ENCODE measurements around the gene DHX8. TPM values are rescaled to one million over a fixed set of nuclear protein-coding genes. Genes with fewer than 3 reads are reported as not detected.

The DHX8 gene
- total RNA-seq, 4 donors from 2014 or later = 15.3 to 44.9 (median 36.4) TPM

- no peak for TF ChIP-seq CTCF (IDR thresholded peaks at IDR 0.05)
- peak in 2 of 3 donors; percentile 62 to 66 for TF ChIP-seq POLR2AphosphoS5 (IDR thresholded peaks at IDR 0.05)
- Histone ChIP-seq H3K27ac (peak overlapping the region; percentile 57 to 70 (median 64)), H3K36me3 (no peaks in the 10 kb centered on the region), H3K4me3 (no peak overlapping the region), H3K27me3 (no peaks in the 10 kb centered on the region), H3K4me1 (peaks cover 4 to 23% (median 19%) of the 10 kb centered on the region in 4 donors), H3K9me3 (no peaks in the 10 kb centered on the region)
- WGBS, 2 donors (ENCODE audit: low coverage in 1 of 2) = 27 to 28% methylated on average over 4 to 11 of the region's 11 CpGs
- DNase-seq = peak; percentile 86
- intact Hi-C loops (cut with DNase I; ENCODE audit: low total_unique reads) (no loop called here), in situ Hi-C loops (cut with MboI; ENCODE audit: low pct_ligation_motif_present in 1 of 4, low pct_unique_long_range_greater_than_20kb in 1 of 4, low sequenced_read_pairs in 3 of 4) (no loop called here)
These were observed 30.4 kb upstream of the DHX8 start for GRCh38 chr17:43453331-43453812.

DNA sequence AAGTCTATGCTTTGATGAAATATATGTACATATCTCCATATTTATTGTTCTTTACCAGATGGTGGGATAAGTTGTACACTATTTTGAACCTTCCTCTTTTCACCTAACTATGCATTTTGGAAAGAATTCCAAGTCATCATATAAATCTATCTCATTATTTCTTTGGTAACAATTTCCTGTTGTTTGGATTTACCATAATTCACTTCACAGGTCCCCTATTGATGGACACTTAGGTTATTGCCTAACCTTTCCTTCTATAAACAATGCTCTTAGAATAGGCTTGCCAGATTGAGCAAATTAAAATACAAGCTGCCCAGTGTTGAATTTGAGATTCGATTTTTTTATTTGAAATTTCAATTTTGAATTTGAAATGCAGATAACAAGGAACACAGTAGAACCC lies 28.9 kb upstream of the DHX8 start:
- H3K27ac ChIP-seq = peak overlapping the region in 1 of 4 donors; percentile 5
- 44 to 45% methylated on average over 1 of the region's 1 CpG for WGBS, 2 donors (ENCODE audit: low coverage in 1 of 2)

DNA sequence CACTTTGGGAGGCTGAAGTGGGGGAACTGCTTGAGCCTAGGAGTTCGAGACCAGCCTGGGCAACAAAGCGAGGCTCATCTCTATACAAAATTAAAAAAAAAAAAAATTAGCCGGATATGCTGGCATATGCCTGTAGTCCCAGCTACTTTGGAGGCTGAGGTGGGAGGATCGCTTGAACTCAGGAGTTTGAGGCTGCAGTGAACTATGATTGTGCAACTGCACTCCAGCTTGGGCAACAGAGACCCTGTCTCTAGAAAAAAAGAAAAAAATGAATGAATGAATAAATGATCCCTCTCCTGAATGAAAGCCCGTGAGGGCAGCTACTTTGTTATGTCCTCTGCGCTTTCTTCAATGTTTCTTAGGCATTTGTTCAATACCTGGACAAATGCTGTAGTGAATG lies 27.7 kb upstream of the DHX8 start:
- no peak overlapping the region for H3K4me3 ChIP-seq
- no peaks in the 10 kb centered on the region for H3K27me3 ChIP-seq
- 88 to 89% methylated on average over 5 to 6 of the region's 6 CpGs for WGBS, 2 donors (ENCODE audit: low coverage in 1 of 2)
- no peaks in the 10 kb centered on the region for H3K36me3 ChIP-seq
- H3K27ac ChIP-seq = peak overlapping the region in 1 of 4 donors; percentile 79
- intact Hi-C loops (cut with DNase I; ENCODE audit: low total_unique reads) = no loop called here
- H3K4me1 ChIP-seq = peaks cover 4 to 30% (median 26%) of the 10 kb centered on the region in 4 donors
- H3K9me3 ChIP-seq = no peaks in the 10 kb centered on the region
- TF ChIP-seq CTCF (IDR thresholded peaks at IDR 0.05) (no peak), EP300 (IDR thresholded peaks at IDR 0.05; ENCODE audit: low read depth) (no peak), POLR2AphosphoS5 (IDR thresholded peaks at IDR 0.05) (no peak), POLR2A (IDR thresholded peaks at IDR 0.05) (no peak)
- in situ Hi-C loops (cut with MboI; ENCODE audit: low pct_ligation_motif_present in 1 of 4, low pct_unique_long_range_greater_than_20kb in 1 of 4, low sequenced_read_pairs in 3 of 4) = no loop called here
- no peak for DNase-seq

More for the DNA sequence above, 28.9 kb upstream of the DHX8 start:
- Histone ChIP-seq H3K9me3 (no peaks in the 10 kb centered on the region), H3K4me1 (peaks cover 4 to 30% (median 26%) of the 10 kb centered on the region in 4 donors), H3K36me3 (no peaks in the 10 kb centered on the region), H3K27me3 (no peaks in the 10 kb centered on the region), H3K4me3 (no peak overlapping the region)
- intact Hi-C loops (cut with DNase I; ENCODE audit: low total_unique reads) = no loop called here
- no peak for TF ChIP-seq POLR2AphosphoS5 (IDR thresholded peaks at IDR 0.05)
- TF ChIP-seq POLR2A (IDR thresholded peaks at IDR 0.05) = no peak
- TF ChIP-seq CTCF (IDR thresholded peaks at IDR 0.05) = no peak
- no peak for TF ChIP-seq EP300 (IDR thresholded peaks at IDR 0.05; ENCODE audit: low read depth)
- DNase-seq = no peak
- in situ Hi-C loops (cut with MboI; ENCODE audit: low pct_ligation_motif_present in 1 of 4, low pct_unique_long_range_greater_than_20kb in 1 of 4, low sequenced_read_pairs in 3 of 4) = no loop called here

GRCh38 chr17:43456661-43457361 lies 27.0 kb upstream of the DHX8 start:
- TF ChIP-seq CTCF (IDR thresholded peaks at IDR 0.05) (no peak), EP300 (IDR thresholded peaks at IDR 0.05; ENCODE audit: low read depth) (no peak), POLR2A (IDR thresholded peaks at IDR 0.05) (no peak), POLR2AphosphoS5 (IDR thresholded peaks at IDR 0.05) (no peak)
- no peaks in the 10 kb centered on the region for H3K9me3 ChIP-seq
- no peaks in the 10 kb centered on the region for H3K27me3 ChIP-seq
- H3K36me3 ChIP-seq = no peaks in the 10 kb centered on the region
- H3K4me1 ChIP-seq = peaks cover 4 to 30% (median 26%) of the 10 kb centered on the region in 4 donors
- intact Hi-C loops (cut with DNase I; ENCODE audit: low total_unique reads) (no loop called here), in situ Hi-C loops (cut with MboI; ENCODE audit: low pct_ligation_motif_present in 1 of 4, low pct_unique_long_range_greater_than_20kb in 1 of 4, low sequenced_read_pairs in 3 of 4) (no loop called here)
- WGBS, 2 donors (ENCODE audit: low coverage in 1 of 2) = 31 to 33% methylated on average over 1 to 7 of the region's 7 CpGs
- H3K27ac ChIP-seq = peak overlapping the region in 3 of 4 donors; percentile 64 to 79 (median 74)
- peak; percentile 12 for DNase-seq
- H3K4me3 ChIP-seq = no peak overlapping the region

Data from transverse colon (tissue), 4 donors.